ENCODE measurements around the gene ABTB2.

ABTB2 gene

GRCh38 chr11:34358728-34359547, 1.1 kb upstream of the ABTB2 start:
- TF ChIP-seq, protein P1, sequence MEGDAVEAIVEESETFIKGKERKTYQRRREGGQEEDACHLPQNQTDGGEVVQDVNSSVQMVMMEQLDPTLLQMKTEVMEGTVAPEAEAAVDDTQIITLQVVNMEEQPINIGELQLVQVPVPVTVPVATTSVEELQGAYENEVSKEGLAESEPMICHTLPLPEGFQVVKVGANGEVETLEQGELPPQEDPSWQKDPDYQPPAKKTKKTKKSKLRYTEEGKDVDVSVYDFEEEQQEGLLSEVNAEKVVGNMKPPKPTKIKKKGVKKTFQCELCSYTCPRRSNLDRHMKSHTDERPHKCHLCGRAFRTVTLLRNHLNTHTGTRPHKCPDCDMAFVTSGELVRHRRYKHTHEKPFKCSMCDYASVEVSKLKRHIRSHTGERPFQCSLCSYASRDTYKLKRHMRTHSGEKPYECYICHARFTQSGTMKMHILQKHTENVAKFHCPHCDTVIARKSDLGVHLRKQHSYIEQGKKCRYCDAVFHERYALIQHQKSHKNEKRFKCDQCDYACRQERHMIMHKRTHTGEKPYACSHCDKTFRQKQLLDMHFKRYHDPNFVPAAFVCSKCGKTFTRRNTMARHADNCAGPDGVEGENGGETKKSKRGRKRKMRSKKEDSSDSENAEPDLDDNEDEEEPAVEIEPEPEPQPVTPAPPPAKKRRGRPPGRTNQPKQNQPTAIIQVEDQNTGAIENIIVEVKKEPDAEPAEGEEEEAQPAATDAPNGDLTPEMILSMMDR (IDR thresholded peaks at IDR 0.05), result peak; percentile 94

DNA sequence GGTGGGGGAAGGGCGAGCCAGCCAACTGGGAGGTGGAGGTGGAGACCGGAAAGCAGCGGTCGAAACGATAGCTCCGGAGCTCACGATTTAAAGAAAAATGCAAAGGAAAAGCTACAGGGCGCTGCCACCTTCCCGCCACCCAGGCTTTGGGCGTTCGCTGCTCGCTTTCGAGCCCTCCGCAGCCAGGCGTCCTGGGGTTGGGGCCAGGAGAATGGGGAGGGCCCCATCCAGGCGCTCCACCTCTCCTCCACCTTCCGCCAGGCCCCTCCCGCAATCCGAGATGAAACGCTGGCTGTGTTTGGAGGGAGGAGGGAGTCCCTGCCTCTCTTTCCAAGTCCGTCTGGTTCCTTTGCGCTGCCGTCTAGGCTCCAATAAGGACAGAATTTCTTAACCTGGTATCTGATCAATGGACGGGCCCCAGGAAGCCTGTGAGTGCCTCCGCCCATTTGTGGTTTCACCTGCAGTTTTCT, 483 bp upstream of the ABTB2 start:
- TF ChIP-seq, protein P1 (IDR thresholded peaks at IDR 0.05), result no peak

DNA sequence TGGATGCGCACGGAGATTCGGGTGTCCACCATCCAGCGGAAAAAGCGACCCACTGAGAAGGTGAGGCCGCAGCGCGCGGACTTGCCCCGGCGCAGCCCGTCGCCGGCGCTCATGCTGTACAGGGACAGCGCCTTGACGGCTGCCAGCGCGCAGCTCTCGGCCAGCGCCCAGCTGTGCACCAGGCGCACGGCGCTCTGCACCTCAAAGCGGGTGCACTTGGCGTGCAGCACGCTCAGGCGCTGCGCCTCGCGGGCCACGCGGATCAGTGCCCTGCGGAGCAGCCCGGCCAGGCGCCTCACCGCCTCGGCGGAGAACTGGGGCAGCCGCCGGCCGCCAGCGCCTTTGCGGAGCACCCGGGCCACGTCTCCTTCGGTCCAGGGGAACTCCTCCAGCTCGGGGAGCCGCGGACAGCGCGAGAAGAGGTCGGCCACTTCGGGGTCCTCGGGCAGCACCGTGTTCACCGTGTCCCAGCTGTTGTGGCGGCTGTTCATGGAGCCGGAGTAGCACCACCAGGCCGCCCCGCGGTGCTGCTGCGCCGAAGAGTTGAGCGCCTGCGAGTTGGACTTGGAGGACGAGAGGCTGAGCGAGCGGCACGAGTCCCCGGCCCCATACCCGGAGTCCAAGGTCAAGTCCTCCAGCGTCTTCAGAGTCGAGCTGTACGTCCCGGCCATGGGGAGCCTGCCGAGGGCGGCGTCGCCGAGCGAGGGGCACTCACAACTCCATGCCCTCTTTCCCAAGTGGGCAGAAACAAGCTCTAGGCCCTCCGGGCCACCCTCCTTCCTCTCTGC, 703 bp downstream of the ABTB2 start:
- TF ChIP-seq, protein P1 (IDR thresholded peaks at IDR 0.05), result no peak

GRCh38 chr11:34356576-34356912, 1.3 kb downstream of the ABTB2 start:
- TF ChIP-seq, protein P1 (IDR thresholded peaks at IDR 0.05), result no peak

GRCh38 chr11:34356130-34356529, 1.7 kb downstream of the ABTB2 start:
- TF ChIP-seq, protein P1 (IDR thresholded peaks at IDR 0.05), result no peak

- TF ChIP-seq, protein P1 (IDR thresholded peaks at IDR 0.05), result no peak
Measured at GRCh38 chr11:34355726-34356125, 2.1 kb downstream of the ABTB2 start.

DNA sequence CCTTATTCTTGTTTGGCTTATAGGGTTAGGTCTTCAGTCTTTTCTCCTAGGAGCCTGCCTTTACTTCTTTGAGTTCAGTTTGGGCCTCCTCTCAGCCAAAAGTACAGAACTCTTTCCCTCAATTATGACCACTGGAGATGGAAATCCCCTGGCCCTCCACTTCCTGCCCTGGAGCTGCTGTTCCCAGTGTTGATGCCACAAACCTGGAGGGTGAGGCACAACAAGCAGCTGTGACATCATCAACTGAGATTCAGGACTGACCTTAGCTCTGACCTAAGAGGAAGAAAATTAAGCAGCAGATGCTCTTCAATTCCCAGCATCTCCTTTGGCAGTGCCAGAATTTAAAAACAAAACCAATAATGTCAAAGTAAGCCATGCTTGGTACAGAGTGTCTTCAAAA, 3.0 kb downstream of the ABTB2 start:
- TF ChIP-seq, protein P1 (IDR thresholded peaks at IDR 0.05), result no peak
